Smooth muscle cell (in vitro differentiated cells): Measurements from ENCODE around the gene BIRC5. TPM values are rescaled to one million over a fixed set of nuclear protein-coding genes. Genes with fewer than 3 reads are reported as not detected.

Experiments
- DNase-seq: peaks from one replicate; lab custom pipeline; 2025; ENCODE audit not compliant: unreplicated experiment; lab: John Stamatoyannopoulos, UW
- H2AFZ ChIP-seq: fragments of 200-600 bp; sonication (generic); 2 replicates; pipeline ENCODE4 v1.6.0; 2016; ENCODE audit warnings: antibody characterized with exemption, low read depth, mild to moderate bottlenecking
- H3F3A ChIP-seq: fragments of 200-600 bp; sonication (generic); 2 replicates; pipeline ENCODE4 v1.6.0; 2017; ENCODE audit warnings: antibody characterized with exemption, low read depth
- H3K27ac ChIP-seq: fragments of 200-600 bp; sonication (generic); 2 replicates; pipeline ENCODE4 v1.5.1; 2016; ENCODE audit warnings: low read depth, mild to moderate bottlenecking
- H3K27me3 ChIP-seq: fragments of 200-600 bp; sonication (generic); 2 replicates; pipeline ENCODE4 v1.6.1; 2016; ENCODE audit warnings: low read depth, mild to moderate bottlenecking
- H3K36me3 ChIP-seq: fragments of 200-600 bp; sonication (generic); 2 replicates; pipeline ENCODE4 v1.5.1; 2016; ENCODE audit warnings: low read depth
- H3K4me1 ChIP-seq: fragments of 200-600 bp; sonication (generic); 2 replicates; pipeline ENCODE4 v1.5.1; 2016; ENCODE audit warnings: low read depth
- H3K4me2 ChIP-seq: fragments of 200-600 bp; sonication (generic); 2 replicates; pipeline ENCODE4 v1.6.0; 2016; ENCODE audit warnings: mild to moderate bottlenecking
- H3K4me3 ChIP-seq: fragments of 200-600 bp; sonication (generic); 2 replicates; pipeline ENCODE4 v1.5.1; 2016; ENCODE audit warnings: mild to moderate bottlenecking
- H3K79me2 ChIP-seq: fragments of 200-600 bp; sonication (generic); 2 replicates; pipeline ENCODE4 v1.6.0; 2016; ENCODE audit warnings: low read depth, mild to moderate bottlenecking
- H3K9ac ChIP-seq: fragments of 200-600 bp; sonication (generic); 2 replicates; pipeline ENCODE4 v1.6.0; 2016; ENCODE audit warnings: low read depth
- H3K9me3 ChIP-seq: fragments of 200-600 bp; sonication (generic); replicated peaks from 2 replicates; pipeline ENCODE4 v1.5.1; 2016; ENCODE audit warnings: low read depth
- H4K20me1 ChIP-seq: fragments of 200-600 bp; sonication (generic); 2 replicates; pipeline ENCODE4 v1.6.0; 2016; ENCODE audit warnings: low read depth
- CTCF ChIP-seq: fragments of 200-600 bp; sonication (generic); IDR thresholded peaks from 2 replicates; pipeline ENCODE4 v1.5.1; 2017; ENCODE audit warnings: borderline replicate concordance, mild to moderate bottlenecking, antibody characterized with exemption; ENCODE audit not compliant: insufficient read depth, poor library complexity, severe bottlenecking
- WGBS: methylation state at CpG from one replicate; pipeline ENCODE4 v1.1.7; 2016; ENCODE audit warnings: low lambda C conversion rate; 5-methylcytosine and 5-hydroxymethylcytosine counted together
- polyA plus RNA-seq: library from polyadenylated mRNA; unstranded; fragments of >200 nt; fragmentation: Nextera tagmentation; extraction: Ambion mirVana; gene quantifications from 2 replicates; pipeline ENCODE4 v1.2.1, GENCODE V29; 2016
- total RNA-seq: library from RNA; depleted of rRNA; stranded (reverse); fragments of >200 nt; gene quantifications from 2 replicates; pipeline ENCODE4 v1.2.3, GENCODE V29; 2014

The BIRC5 gene
- total and polyA plus RNA-seq, 2 experiments from 2014 or later = 7.7 to 15.6 TPM

DNA sequence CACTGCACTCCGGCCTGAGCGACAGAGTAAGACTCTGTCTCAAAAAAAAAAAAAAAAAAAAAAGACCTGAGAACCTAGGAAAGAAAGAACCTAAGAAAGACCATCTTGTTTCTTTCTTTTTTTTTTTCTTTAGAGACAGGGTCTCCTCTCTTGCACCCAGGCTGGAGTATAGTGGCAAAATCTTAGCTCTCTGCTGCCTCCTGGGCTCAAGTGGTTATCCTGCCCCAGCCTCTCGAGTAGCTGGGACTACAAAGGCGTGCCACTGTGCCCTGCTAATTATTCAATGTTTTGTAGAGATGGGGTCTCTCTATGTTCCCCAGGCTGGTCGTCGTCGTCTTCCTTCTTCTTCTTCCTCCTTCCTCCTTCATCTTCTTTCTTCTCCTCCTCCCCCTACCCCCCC lies 7.8 kb upstream of the BIRC5 start:
- DNase-seq = no peak
- Histone ChIP-seq H3K4me1 (no peaks in the 10 kb centered on the region), H3F3A (no peaks in the 10 kb centered on the region), H3K4me3 (no peak overlapping the region), H3K4me2 (no peak overlapping the region), H3K36me3 (no peaks in the 10 kb centered on the region), H3K27ac (no peak overlapping the region), H3K9ac (no peak overlapping the region), H3K27me3 (no peaks in the 10 kb centered on the region), H3K9me3 (no peaks in the 10 kb centered on the region), H4K20me1 (no peaks in the 10 kb centered on the region), H2AFZ (no peak overlapping the region), H3K79me2 (no peaks in the 10 kb centered on the region)
- WGBS = 94% methylated on average over 7 of the region's 7 CpGs
- no peak for TF ChIP-seq CTCF

- Histone ChIP-seq H3K4me3 (no peak overlapping the region), H3K36me3 (no peaks in the 10 kb centered on the region), H3K9me3 (no peaks in the 10 kb centered on the region), H3K79me2 (no peaks in the 10 kb centered on the region), H4K20me1 (no peaks in the 10 kb centered on the region), H3K9ac (no peak overlapping the region), H3K4me1 (no peaks in the 10 kb centered on the region), H3F3A (no peaks in the 10 kb centered on the region), H3K27ac (no peak overlapping the region), H3K27me3 (no peaks in the 10 kb centered on the region), H2AFZ (no peak overlapping the region), H3K4me2 (no peak overlapping the region)
- TF ChIP-seq CTCF = no peak
- no peak for DNase-seq
- WGBS = 91% methylated on average over 3 of the region's 3 CpGs
Observed at GRCh38 chr17:78208486-78208885, 5.6 kb upstream of the BIRC5 start.

DNA sequence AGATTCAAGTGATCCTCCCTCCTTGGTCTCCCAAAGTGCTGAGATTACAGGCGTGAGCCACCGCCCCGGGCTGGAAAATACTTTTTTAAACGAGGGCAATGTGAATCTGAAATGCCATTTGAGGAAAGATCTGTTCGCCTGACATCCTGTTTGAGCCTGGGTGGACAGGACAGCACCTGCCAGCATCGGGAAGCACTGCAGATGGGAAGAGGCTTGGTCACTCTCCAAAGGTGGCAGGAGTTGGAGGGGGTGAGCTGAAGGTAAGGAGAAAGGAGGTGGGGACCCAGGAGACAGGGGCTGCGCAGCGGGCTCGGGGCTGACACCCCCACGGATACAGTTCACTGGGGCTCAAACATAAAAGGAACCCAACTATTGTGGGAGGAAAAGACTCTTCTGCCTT lies 3.9 kb upstream of the BIRC5 start:
- Histone ChIP-seq H3K36me3 (no peaks in the 10 kb centered on the region), H2AFZ (no peak overlapping the region), H3K9ac (no peak overlapping the region), H3K79me2 (peaks cover 10% of the 10 kb centered on the region), H3K4me1 (no peaks in the 10 kb centered on the region), H3F3A (no peaks in the 10 kb centered on the region), H3K4me2 (no peak overlapping the region), H3K9me3 (no peaks in the 10 kb centered on the region), H3K4me3 (no peak overlapping the region), H3K27me3 (no peaks in the 10 kb centered on the region), H4K20me1 (no peaks in the 10 kb centered on the region), H3K27ac (no peak overlapping the region)
- no peak for TF ChIP-seq CTCF
- no peak for DNase-seq
- 91% methylated on average over 10 of the region's 10 CpGs for WGBS

GRCh38 chr17:78211032-78211431 lies 3.0 kb upstream of the BIRC5 start:
- H3K4me1 ChIP-seq = peaks cover 7% of the 10 kb centered on the region
- DNase-seq = no peak
- no peaks in the 10 kb centered on the region for H3K9me3 ChIP-seq
- H3K4me2 ChIP-seq = no peak overlapping the region
- H3K79me2 ChIP-seq = peaks cover 18% of the 10 kb centered on the region
- no peaks in the 10 kb centered on the region for H4K20me1 ChIP-seq
- H3K27me3 ChIP-seq = no peaks in the 10 kb centered on the region
- WGBS = 86% methylated on average over 11 of the region's 11 CpGs
- no peak overlapping the region for H2AFZ ChIP-seq
- no peak for TF ChIP-seq CTCF
- no peak overlapping the region for H3K27ac ChIP-seq
- no peaks in the 10 kb centered on the region for H3K36me3 ChIP-seq
- H3K9ac ChIP-seq = no peak overlapping the region
- no peak overlapping the region for H3K4me3 ChIP-seq
- no peaks in the 10 kb centered on the region for H3F3A ChIP-seq
